PC-9 (cell line): ENCODE measurements around the gene GMDS.

Experiments
- CTCF ChIP-seq: fragments of 200-600 bp; sonication (generic); conservative IDR thresholded peaks from 2 replicates; pipeline ENCODE4 v1.6.1; 2017; ENCODE audit warnings: mixed run types, antibody characterized with exemption, mild to moderate bottlenecking, moderate library complexity
- EZH2 ChIP-seq: fragments of 200-600 bp; sonication (generic); IDR thresholded peaks from 2 replicates; pipeline ENCODE4 v1.8.0; 2017; ENCODE audit warnings: antibody characterized with exemption, low read depth

- TF ChIP-seq CTCF: no peak
- no peak for TF ChIP-seq EZH2
Observed at GRCh38 chr6:2028457-2029038, 216.9 kb downstream of the GMDS start.
